Stomach (tissue), 19 donors: Measurements from ENCODE around the gene SAMD3. TPM values are rescaled to one million over a fixed set of nuclear protein-coding genes. Genes with fewer than 3 reads are reported as not detected.
A peak's percentile ranks its signal among the peaks of the same experiment; 100 is the strongest.
"Not testable (repeated sequence)": the region's sequence is repeated elsewhere in the genome, so short reads cannot be mapped to it uniquely, and the experiment has no call there.

Experiments
- DNase-seq, 2 donors: peaks; one replicate each; pipeline versions ENCODE4 v3.0.0 to v3.0.0-alpha.2; 2013 to 2019
- H3K27ac ChIP-seq, 5 donors: fragments of 200-600 bp in 4 of 5; sonication (generic) in 4 of 5; one replicate each; pipeline ENCODE4 v1.5.1; 2013 to 2019; ENCODE audit warnings: mild to moderate bottlenecking in 1 of 5, moderate library complexity in 1 of 5
- H3K27me3 ChIP-seq, 3 donors: fragments of 200-600 bp; sonication (generic); one replicate each; pipeline ENCODE4 v1.5.1; 2017 to 2019; ENCODE audit warnings: mixed run types in 1 of 3
- H3K36me3 ChIP-seq, 4 donors: fragments of 200-600 bp; sonication (generic); 1 replicate in 3 of 4; 2 replicates in 1 of 4; pipeline ENCODE4 v1.5.1; 2016 to 2019
- H3K4me1 ChIP-seq, 4 donors: fragments of 200-600 bp; sonication (generic); one replicate each; pipeline ENCODE4 v1.5.1; 2016 to 2019
- H3K4me3 ChIP-seq, 4 donors: fragments of 200-600 bp; sonication (generic) in 3 of 4; one replicate each; pipeline ENCODE4 v1.5.1; 2016 to 2019; ENCODE audit warnings: mild to moderate bottlenecking in 1 of 4
- H3K9me3 ChIP-seq, 4 donors: fragments of 200-600 bp; sonication (generic); one replicate each; pipeline ENCODE4 v1.5.1; 2016 to 2019
- EP300 ChIP-seq: sonication (generic); formaldehyde crosslinking; IDR thresholded peaks from one replicate; pipeline ENCODE4 v1.6.1; 2017; ENCODE audit warnings: antibody characterized with exemption
- POLR2A ChIP-seq, 4 donors: fragments of 450-650 bp; IDR thresholded peaks; one replicate each; pipeline ENCODE4 v1.6.1; 2016; ENCODE audit warnings: antibody characterized with exemption in 4 of 4, control low read depth in 2 of 4, mild to moderate bottlenecking in 1 of 4, moderate library complexity in 1 of 4
- POLR2AphosphoS5 ChIP-seq, 3 donors: sonication (generic); formaldehyde crosslinking; IDR thresholded peaks; one replicate each; pipeline ENCODE4 v1.6.1; 2016; ENCODE audit warnings: antibody characterized with exemption in 3 of 3
- WGBS, 5 donors: extraction: QIAGEN DNeasy Blood & Tissue Kit in 3 of 5; methylation state at CpG; one replicate each; pipeline versions ENCODE4 v1.1.5 to v1.1.7; 2013 to 2018; 5-methylcytosine and 5-hydroxymethylcytosine counted together
- intact Hi-C: fragments of 100-400 bp; cut with DNase I; formaldehyde crosslinking; loops from one replicate; pipeline ENCODE4 v1.15.1; 2023; ENCODE audit warnings: low total_unique reads
- long read RNA-seq, 10 donors: transcript quantifications; one replicate each; lab custom pipeline, GENCODE V29; 2026
- polyA plus RNA-seq, 3 donors: library from polyadenylated mRNA; stranded (reverse); fragments of 200-250 nt; gene quantifications; one replicate each; pipeline ENCODE4 v1.2.3, GENCODE V29; 2013
- total RNA-seq, 5 donors: library from RNA; depleted of rRNA; stranded (reverse); fragments of >200 nt; gene quantifications; one replicate each; pipeline versions ENCODE4 v1.1.0 to v1.2.3, GENCODE V29; 2014 to 2016
- TF ChIP-seq, protein P1 (sequence below), 7 experiments: fragments of 450-650 bp in 4 of 7; fragments of 200-600 bp in 3 of 7; sonication (generic) in 3 of 7; IDR thresholded peaks; one replicate each; pipeline ENCODE4 v1.5.1; 2016 to 2019; ENCODE audit warnings: antibody characterized with exemption in 7 of 7, control low read depth in 2 of 7, mild to moderate bottlenecking in 1 of 7
- donor health status: healthy with polysubstance abuse.
- donor health status: Bipolar disorder and iron deficiency.
- donor health status: healthy.

Gene SAMD3, protein sequence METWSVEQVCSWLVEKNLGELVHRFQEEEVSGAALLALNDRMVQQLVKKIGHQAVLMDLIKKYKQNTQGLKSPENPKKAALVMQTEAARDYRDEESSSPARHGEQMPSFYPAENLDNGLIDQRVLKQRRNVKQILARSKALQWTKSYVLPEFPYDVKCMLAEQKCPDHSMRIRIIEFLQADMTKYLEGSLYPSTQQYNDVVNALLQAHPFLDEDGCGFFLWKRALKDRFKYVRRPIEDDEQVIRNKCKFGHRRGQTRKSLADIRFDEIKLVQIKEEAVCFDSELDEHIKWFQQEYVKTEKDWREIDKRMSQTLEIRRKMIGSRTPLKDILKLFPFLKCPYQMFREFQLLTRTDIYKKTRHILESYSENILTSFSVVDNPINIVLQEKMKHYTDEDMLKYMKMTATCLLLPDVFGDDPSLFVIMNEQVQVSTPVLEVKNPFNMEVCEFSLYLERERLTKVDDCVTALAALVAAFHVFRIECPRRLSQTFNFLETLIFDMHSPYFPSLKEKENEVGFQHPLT
- total RNA-seq (1 to 10 TPM in 3 of 5 donors, under 1 TPM in 1, not detected in 1; 0.87 to 4.2 (median 2.6) TPM), polyA plus RNA-seq (under 1 TPM in 2 of 3 donors, not detected in 1; 0.15 to 0.50 TPM)
- long read RNA-seq, donor 1, result 0 reads
- long read RNA-seq, donor 2, result 0 reads
- long read RNA-seq, donor 3, partial matches to known transcripts, result 0 of 1 reads
- long read RNA-seq, donor 3, other reads (novel, unspliced or antisense), result 0 of 1 reads
- long read RNA-seq, donor 4, result 0 reads
- long read RNA-seq, donor 5, result 0 reads
- long read RNA-seq, donor 6, result 0 reads
- long read RNA-seq, donor 7, result 0 reads
- long read RNA-seq, donor 8, result 0 reads
- long read RNA-seq, donor 9, result 0 reads
- long read RNA-seq, donor 10, result 0 reads

DNA sequence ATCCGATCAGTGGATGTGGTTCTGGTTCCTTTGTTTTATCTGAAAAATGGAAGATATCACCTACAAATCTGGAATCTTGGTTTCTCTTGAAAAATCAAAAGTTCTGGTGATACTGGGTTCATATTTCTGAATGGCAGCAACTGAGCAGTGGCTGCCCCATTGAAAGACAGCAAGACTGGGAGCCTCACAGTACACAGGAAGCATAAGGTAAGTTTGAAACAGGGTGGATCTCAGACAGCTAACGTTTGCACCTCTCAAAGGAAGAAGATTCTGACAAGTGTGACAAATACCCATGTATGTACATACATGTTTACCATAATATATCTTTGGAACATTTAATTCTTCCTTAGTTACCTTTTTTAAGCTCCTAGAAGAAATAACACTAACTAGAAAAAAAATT lies at the start of gene SAMD3:
Gene SAMD3, minus strand, starts transcription at position 177 of the 400 bp plus-strand sequence. CDS start 7,678 bp downstream, outside the sequence.
- 55 to 66% (median 59%) methylated on average over 2 of the region's 2 CpGs for WGBS, 5 donors
- Histone ChIP-seq H3K36me3 (no peaks in the 10 kb centered on the region), H3K9me3 (no peaks in the 10 kb centered on the region), H3K4me1 (no peaks in the 10 kb centered on the region), H3K27ac (no peak within 1 kb of the TSS), H3K4me3 (no peak within 1 kb of the TSS), H3K27me3 (no peaks in the 10 kb centered on the region)
- intact Hi-C loops, result no loop called here
- DNase-seq, result peak in 1 of 2 donors; percentile 12
- no peak for TF ChIP-seq POLR2AphosphoS5 (IDR thresholded peaks at IDR 0.05)
- no peak for TF ChIP-seq POLR2A (IDR thresholded peaks at IDR 0.05)
- no peak for TF ChIP-seq EP300
- TF ChIP-seq, protein P1, sequence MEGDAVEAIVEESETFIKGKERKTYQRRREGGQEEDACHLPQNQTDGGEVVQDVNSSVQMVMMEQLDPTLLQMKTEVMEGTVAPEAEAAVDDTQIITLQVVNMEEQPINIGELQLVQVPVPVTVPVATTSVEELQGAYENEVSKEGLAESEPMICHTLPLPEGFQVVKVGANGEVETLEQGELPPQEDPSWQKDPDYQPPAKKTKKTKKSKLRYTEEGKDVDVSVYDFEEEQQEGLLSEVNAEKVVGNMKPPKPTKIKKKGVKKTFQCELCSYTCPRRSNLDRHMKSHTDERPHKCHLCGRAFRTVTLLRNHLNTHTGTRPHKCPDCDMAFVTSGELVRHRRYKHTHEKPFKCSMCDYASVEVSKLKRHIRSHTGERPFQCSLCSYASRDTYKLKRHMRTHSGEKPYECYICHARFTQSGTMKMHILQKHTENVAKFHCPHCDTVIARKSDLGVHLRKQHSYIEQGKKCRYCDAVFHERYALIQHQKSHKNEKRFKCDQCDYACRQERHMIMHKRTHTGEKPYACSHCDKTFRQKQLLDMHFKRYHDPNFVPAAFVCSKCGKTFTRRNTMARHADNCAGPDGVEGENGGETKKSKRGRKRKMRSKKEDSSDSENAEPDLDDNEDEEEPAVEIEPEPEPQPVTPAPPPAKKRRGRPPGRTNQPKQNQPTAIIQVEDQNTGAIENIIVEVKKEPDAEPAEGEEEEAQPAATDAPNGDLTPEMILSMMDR (IDR thresholded peaks at IDR 0.05), result no peak

DNA sequence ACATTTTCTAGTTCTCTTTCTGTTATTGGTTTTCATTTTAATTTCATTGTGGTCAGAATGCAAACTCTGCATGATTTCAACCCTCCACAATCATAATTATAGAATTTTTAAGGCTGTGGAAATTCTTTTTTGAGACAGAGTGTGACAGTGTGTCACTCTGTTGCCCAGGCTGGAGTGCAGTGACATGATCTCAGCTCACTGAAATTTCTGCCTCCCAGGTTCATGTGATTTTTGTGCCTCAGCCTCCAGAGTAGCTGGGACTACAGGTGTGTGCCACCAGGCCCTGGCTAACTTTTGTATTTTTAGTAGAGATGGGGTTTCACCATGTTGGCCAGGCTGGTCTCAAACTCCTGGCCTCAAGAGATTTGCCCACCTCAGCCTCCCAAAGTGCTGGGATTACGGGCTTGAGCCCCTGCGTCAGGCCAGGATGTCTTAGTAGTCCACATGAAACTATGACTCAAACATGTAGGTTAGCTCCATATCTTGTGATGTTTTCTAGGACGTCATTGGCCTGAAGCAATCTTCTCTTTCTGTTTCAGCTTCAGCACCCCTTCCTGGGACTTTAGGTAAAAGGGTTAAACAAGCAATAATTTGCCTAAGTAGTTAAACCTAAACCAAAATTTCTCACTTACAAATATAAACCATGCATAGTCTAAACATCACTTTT lies 47.4 kb upstream of the SAMD3 start:
- WGBS, 5 donors, result 79 to 92% (median 85%) methylated on average over 3 of the region's 3 CpGs
- Histone ChIP-seq H3K27ac (no peak overlapping the region), H3K9me3 (peaks cover 0 to 28% (median 11%) of the 10 kb centered on the region in 4 donors), H3K4me1 (no peaks in the 10 kb centered on the region), H3K36me3 (no peaks in the 10 kb centered on the region), H3K4me3 (no peak overlapping the region), H3K27me3 (no peaks in the 10 kb centered on the region)
- intact Hi-C loops, result no loop called here
- TF ChIP-seq POLR2AphosphoS5 (IDR thresholded peaks at IDR 0.05), result no peak
- TF ChIP-seq, protein P1 (IDR thresholded peaks at IDR 0.05), result no peak
- TF ChIP-seq POLR2A (IDR thresholded peaks at IDR 0.05), result no peak
- DNase-seq, result no peak

DNA sequence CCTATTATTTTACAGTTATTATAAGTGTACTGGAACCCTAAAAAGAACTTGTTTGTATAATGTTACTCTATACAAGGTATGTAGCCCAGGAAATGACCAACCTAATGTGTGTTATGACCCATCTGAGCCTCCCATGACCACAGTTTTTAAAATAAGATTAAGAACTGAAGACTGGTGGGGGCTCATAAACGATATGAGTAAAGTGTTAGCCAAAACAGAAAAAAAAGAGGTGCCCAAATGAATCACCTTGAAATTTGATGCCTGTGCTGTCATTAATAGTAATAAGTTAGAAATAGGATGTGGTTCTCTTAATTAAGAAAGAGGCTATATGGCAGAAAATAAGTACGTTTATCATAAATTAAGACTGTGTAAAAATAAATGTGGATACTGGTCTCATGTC lies 42.8 kb upstream of the SAMD3 start:
- 60 to 78% (median 72%) methylated on average over 2 of the region's 2 CpGs for WGBS, 5 donors
- H3K36me3 ChIP-seq, H3K4me3 ChIP-seq, H3K27ac ChIP-seq, intact Hi-C loops, H3K27me3 ChIP-seq, H3K4me1 ChIP-seq, H3K9me3 ChIP-seq, DNase-seq: not testable (repeated sequence)

DNA sequence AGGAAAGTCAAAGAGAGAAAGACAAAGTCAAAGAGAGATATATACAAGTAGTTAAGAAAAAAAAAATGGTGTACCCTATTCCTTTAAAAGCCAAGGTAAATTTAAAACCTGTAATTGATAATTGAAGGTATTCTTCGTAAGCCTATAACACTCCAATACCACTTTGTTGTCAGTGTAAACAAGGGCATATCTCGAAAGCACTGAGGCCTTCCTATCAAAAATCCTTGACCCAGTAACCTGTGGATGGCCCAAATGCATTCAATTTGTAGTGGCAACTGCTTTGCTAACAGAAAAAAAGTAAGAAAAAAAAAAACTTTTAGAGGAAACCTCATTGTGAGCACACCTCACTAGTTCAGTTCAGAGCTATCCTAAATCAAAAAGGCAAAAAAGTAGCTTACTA lies 39.3 kb upstream of the SAMD3 start:
- TF ChIP-seq POLR2AphosphoS5 (IDR thresholded peaks at IDR 0.05) (no peak), POLR2A (IDR thresholded peaks at IDR 0.05) (no peak)
- DNase-seq, result no peak
- intact Hi-C loops, result no loop called here
- no peaks in the 10 kb centered on the region for H3K4me1 ChIP-seq
- no peak overlapping the region for H3K4me3 ChIP-seq
- no peak overlapping the region for H3K27ac ChIP-seq
- no peaks in the 10 kb centered on the region for H3K9me3 ChIP-seq
- WGBS, 5 donors, result 29 to 60% (median 51%) methylated on average over 2 of the region's 2 CpGs
- no peaks in the 10 kb centered on the region for H3K27me3 ChIP-seq
- H3K36me3 ChIP-seq, result no peaks in the 10 kb centered on the region

DNA sequence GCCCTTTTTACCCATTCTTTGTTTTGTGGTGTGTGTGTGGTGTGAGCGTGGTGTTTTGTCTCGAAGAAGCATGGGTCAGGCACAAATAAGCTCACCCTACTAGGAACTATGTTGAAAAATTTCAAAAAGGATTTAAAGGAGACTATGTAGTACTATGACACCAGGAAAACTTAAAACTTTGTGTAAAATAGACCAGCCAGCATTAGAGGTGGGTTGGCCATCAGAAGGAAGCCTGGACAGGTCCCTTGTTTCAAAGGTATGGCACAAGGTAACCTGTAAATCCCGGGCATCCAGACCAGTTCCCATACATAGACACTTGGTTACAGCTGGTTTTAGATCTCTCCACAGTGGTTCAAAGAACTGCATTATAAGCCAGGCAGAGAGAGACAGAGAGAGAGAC lies 38.8 kb upstream of the SAMD3 start:
- 67 to 87% (median 85%) methylated on average over 3 of the region's 3 CpGs for WGBS, 5 donors
- H3K9me3 ChIP-seq, H3K27ac ChIP-seq, intact Hi-C loops, H3K4me1 ChIP-seq, H3K27me3 ChIP-seq, H3K36me3 ChIP-seq, H3K4me3 ChIP-seq, DNase-seq: not testable (repeated sequence)

DNA sequence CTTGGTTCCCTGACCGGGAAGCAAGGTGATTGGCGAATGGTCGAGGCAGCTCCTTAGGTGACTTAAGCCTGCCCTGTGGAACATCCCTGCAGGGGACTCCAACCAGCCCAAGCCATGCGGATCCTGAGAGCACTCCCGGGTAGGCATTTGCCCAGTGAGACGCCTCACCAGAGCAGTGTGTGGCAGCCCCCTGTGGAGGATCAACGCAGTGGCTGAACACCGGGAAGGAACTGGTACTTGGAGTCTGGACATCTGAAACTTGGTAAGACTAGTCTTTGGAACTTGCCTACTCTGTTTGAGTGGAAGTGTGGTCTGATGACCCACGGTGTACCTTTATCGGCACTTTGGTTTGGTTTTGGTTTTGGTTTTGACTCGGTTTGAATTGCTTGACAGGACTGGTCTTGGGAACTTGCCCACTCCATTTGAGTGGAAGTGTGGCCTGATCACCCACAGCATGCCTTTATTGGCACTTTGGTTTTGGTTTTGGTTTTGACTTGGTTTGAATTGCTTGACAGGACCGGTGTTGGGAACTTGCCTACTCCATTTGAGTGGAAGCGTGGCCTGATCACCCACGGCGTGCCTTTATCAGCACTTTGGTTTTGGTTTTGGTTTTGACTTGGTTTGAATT lies 38.0 kb upstream of the SAMD3 start:
- WGBS, 5 donors, result 57 to 87% (median 74%) methylated on average over 12 to 15 of the region's 15 CpGs
- intact Hi-C loops, DNase-seq, H3K4me1 ChIP-seq, H3K9me3 ChIP-seq, H3K27me3 ChIP-seq, H3K4me3 ChIP-seq, H3K36me3 ChIP-seq: not testable (repeated sequence)
- H3K27ac ChIP-seq, result peak overlapping the region in 1 of 5 donors; percentile 18

DNA sequence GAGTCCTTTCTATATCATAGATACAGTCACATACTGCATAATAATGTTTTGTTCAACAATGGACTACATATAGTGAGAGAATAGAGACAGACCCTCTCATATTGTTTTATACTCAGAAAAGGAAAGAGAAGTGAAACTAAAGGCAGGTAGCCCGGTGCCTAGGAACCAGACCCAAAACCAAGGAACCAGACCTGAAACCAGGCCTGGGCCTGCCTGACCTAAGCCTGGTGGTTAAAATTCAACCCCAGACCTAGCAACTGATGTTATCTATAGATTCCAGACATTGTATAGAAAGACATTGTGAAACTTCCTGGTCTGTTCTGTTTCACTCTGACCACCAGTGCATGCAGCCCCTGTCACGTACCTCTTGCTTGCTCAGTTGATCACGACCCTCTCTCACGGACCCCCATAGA lies 37.3 kb upstream of the SAMD3 start:
- intact Hi-C loops, H3K4me3 ChIP-seq, H3K27me3 ChIP-seq, H3K27ac ChIP-seq, H3K36me3 ChIP-seq, H3K9me3 ChIP-seq, H3K4me1 ChIP-seq, DNase-seq: not testable (repeated sequence)
- WGBS, 5 donors, result 38 to 83% (median 74%) methylated on average over 4 of the region's 4 CpGs
